G401.6 (cell line): ENCODE results near the gene METTL1.
"Not testable (repeated sequence)": the region's sequence is repeated elsewhere in the genome, so short reads cannot be mapped to it uniquely, and the experiment has no call there.

ENCODE experiments used
- FAIRE-seq: peaks from 2 replicates; lab custom pipeline; 2012; peaks lifted over from hg19 to GRCh38; lab: Jason Lieb, UNC

The METTL1 gene

GRCh38 chr12:57796996-57797395 is 25.1 kb upstream of the METTL1 start:
- FAIRE-seq: no peak

- no peak for FAIRE-seq
Measured at GRCh38 chr12:57795354-57795753, 23.4 kb upstream of the METTL1 start.

GRCh38 chr12:57793920-57794319 is 22.0 kb upstream of the METTL1 start:
- no peak for FAIRE-seq

- no peak for FAIRE-seq
Measured at GRCh38 chr12:57783861-57784260, 12.0 kb upstream of the METTL1 start.

GRCh38 chr12:57783466-57783801 is 11.5 kb upstream of the METTL1 start:
- FAIRE-seq: no peak

- FAIRE-seq: peak; percentile 67
Measured at GRCh38 chr12:57782608-57783465, 10.9 kb upstream of the METTL1 start, which contains the start of gene TSFM. Gene TSFM, plus strand, starts transcription at chr12:57782787. Its CDS starts 15 bp downstream, at chr12:57782802.

- no peak for FAIRE-seq
Measured at GRCh38 chr12:57782243-57782607, 10.3 kb upstream of the METTL1 start.

- no peak for FAIRE-seq
Measured at GRCh38 chr12:57781801-57782200, 9.9 kb upstream of the METTL1 start.

GRCh38 chr12:57781244-57781643 is 9.3 kb upstream of the METTL1 start:
- FAIRE-seq: no peak

- FAIRE-seq: no peak
Measured at GRCh38 chr12:57780284-57780897, 8.5 kb upstream of the METTL1 start.

GRCh38 chr12:57779736-57780135 is 7.8 kb upstream of the METTL1 start:
- no peak for FAIRE-seq

- no peak for FAIRE-seq
Measured at GRCh38 chr12:57777911-57778310, 6.0 kb upstream of the METTL1 start.

GRCh38 chr12:57777367-57777766 is 5.5 kb upstream of the METTL1 start:
- FAIRE-seq: no peak

GRCh38 chr12:57776247-57776587 is 4.3 kb upstream of the METTL1 start:
- FAIRE-seq: no peak

GRCh38 chr12:57775563-57776246 is 3.8 kb upstream of the METTL1 start:
- FAIRE-seq: no peak

GRCh38 chr12:57775044-57775443 is 3.1 kb upstream of the METTL1 start:
- no peak for FAIRE-seq

- not testable (repeated sequence) for FAIRE-seq
Measured at GRCh38 chr12:57774634-57775033, 2.7 kb upstream of the METTL1 start.

- no peak for FAIRE-seq
Measured at GRCh38 chr12:57772429-57773322, 771 bp upstream of the METTL1 start, which contains the start of gene EEF1AKMT3. Gene EEF1AKMT3, plus strand, starts transcription at chr12:57772614. Its CDS starts 111 bp downstream, at chr12:57772725.

- FAIRE-seq: peak; percentile 91
Measured at GRCh38 chr12:57771236-57771872, 551 bp downstream of the METTL1 start.

GRCh38 chr12:57770734-57771133 is 1.2 kb downstream of the METTL1 start:
- FAIRE-seq: no peak

GRCh38 chr12:57769594-57769993 is 2.3 kb downstream of the METTL1 start:
- no peak for FAIRE-seq

- FAIRE-seq: no peak
Measured at GRCh38 chr12:57767876-57768275, 4.0 kb downstream of the METTL1 start.
